NT2/D1 (cell line): ENCODE data around the gene GSS.

ENCODE experiments used
- DNase-seq: peaks from one replicate; pipeline ENCODE4 v3.0.0-alpha.2; 2011; ENCODE audit warnings: low read depth, low spot score
- H3K27me3 ChIP-seq: 2 replicates; pipeline ENCODE4 v1.6.0; 2011; ENCODE audit warnings: mild to moderate bottlenecking; ENCODE audit not compliant: insufficient read length, insufficient read depth
- H3K36me3 ChIP-seq: 2 replicates; pipeline ENCODE4 v1.6.1; 2011; ENCODE audit warnings: mild to moderate bottlenecking, low read length, mixed read lengths; ENCODE audit not compliant: insufficient read depth, insufficient read length
- H3K4me1 ChIP-seq: 2 replicates; pipeline ENCODE4 v1.5.1; 2011; ENCODE audit not compliant: insufficient read depth, insufficient read length
- H3K4me3 ChIP-seq: 2 replicates; pipeline ENCODE4 v1.5.1; 2011; ENCODE audit warnings: low read depth; ENCODE audit not compliant: insufficient read length
- H3K9ac ChIP-seq: 2 replicates; pipeline ENCODE4 v1.6.0; 2011; ENCODE audit warnings: low read depth; ENCODE audit not compliant: insufficient read length
- H3K9me3 ChIP-seq: 2 replicates; pipeline ENCODE4 v1.5.1; 2011; ENCODE audit warnings: mild to moderate bottlenecking, low read length; ENCODE audit not compliant: insufficient read depth
- SUZ12 ChIP-seq: IDR thresholded peaks from 2 replicates; pipeline ENCODE4 v1.6.1; 2011; ENCODE audit not compliant: insufficient read length, insufficient read depth; ENCODE audit errors: extremely low read depth
- YY1 ChIP-seq: IDR thresholded peaks from 2 replicates; pipeline ENCODE4 v1.6.1; 2011; ENCODE audit not compliant: insufficient read length, insufficient read depth
- ZNF274 ChIP-seq: IDR thresholded peaks from 2 replicates; pipeline ENCODE4 v1.6.1; 2011; ENCODE audit warnings: mild to moderate bottlenecking, low read depth, low read length

GSS gene

DNA sequence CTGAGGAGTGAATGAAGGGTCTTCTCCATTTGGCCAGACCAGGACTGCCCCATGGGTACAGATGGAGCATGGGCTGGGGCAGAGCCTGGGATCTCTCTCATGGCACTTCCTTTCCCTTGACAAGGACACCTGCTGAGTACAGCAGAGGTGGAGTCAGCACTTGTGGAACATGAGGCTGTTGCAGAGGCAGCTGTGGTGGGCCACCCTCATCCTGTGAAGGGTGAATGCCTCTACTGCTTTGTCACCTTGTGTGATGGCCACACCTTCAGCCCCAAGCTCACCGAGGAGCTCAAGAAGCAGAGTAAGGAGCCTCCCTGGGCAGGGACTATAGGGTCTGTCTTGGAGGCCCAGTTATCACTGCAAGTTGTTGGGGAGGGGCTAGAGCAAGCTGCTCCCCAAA lies 29.6 kb downstream of the GSS start:
- no peak for TF ChIP-seq ZNF274
- TF ChIP-seq SUZ12, result no peak
- TF ChIP-seq YY1, result no peak
- Histone ChIP-seq H3K4me3 (no peak overlapping the region), H3K36me3 (peaks cover 63% of the 10 kb centered on the region), H3K9ac (no peak overlapping the region), H3K27me3 (no peaks in the 10 kb centered on the region), H3K4me1 (no peaks in the 10 kb centered on the region), H3K9me3 (peaks cover 12% of the 10 kb centered on the region; the same call in 1 of the 2 replicates)
- DNase-seq, result no peak

GRCh38 chr20:34925341-34925740 lies 30.3 kb downstream of the GSS start:
- H3K4me1 ChIP-seq, result no peaks in the 10 kb centered on the region
- TF ChIP-seq YY1 (no peak), ZNF274 (no peak), SUZ12 (no peak)
- H3K9ac ChIP-seq, result no peak overlapping the region
- H3K9me3 ChIP-seq, result peaks cover 12% of the 10 kb centered on the region; the same call in 1 of the 2 replicates
- no peaks in the 10 kb centered on the region for H3K27me3 ChIP-seq
- no peak for DNase-seq
- peaks cover 60% of the 10 kb centered on the region for H3K36me3 ChIP-seq
- no peak overlapping the region for H3K4me3 ChIP-seq

- Histone ChIP-seq H3K9me3 (peaks cover 12% of the 10 kb centered on the region; the same call in 1 of the 2 replicates), H3K36me3 (peaks cover 46% of the 10 kb centered on the region), H3K4me3 (no peak overlapping the region), H3K27me3 (no peaks in the 10 kb centered on the region), H3K9ac (no peak overlapping the region), H3K4me1 (no peaks in the 10 kb centered on the region)
- no peak for DNase-seq
- TF ChIP-seq ZNF274 (no peak), YY1 (no peak), SUZ12 (no peak)
Measured at GRCh38 chr20:34923414-34923813, 32.2 kb downstream of the GSS start.

GRCh38 chr20:34922654-34923381 lies 32.8 kb downstream of the GSS start:
- no peak for DNase-seq
- Histone ChIP-seq H3K4me1 (no peaks in the 10 kb centered on the region), H3K4me3 (no peak overlapping the region), H3K27me3 (no peaks in the 10 kb centered on the region), H3K9me3 (peaks cover 12% of the 10 kb centered on the region; the same call in 1 of the 2 replicates), H3K9ac (no peak overlapping the region), H3K36me3 (peaks cover 40% of the 10 kb centered on the region)
- no peak for TF ChIP-seq YY1
- no peak for TF ChIP-seq ZNF274
- TF ChIP-seq SUZ12, result no peak

GRCh38 chr20:34921436-34921835 lies 34.2 kb downstream of the GSS start:
- no peak overlapping the region for H3K4me3 ChIP-seq
- H3K4me1 ChIP-seq, result no peaks in the 10 kb centered on the region
- H3K9me3 ChIP-seq, result peaks cover 12% of the 10 kb centered on the region; the same call in 1 of the 2 replicates
- no peak for TF ChIP-seq SUZ12
- no peak for TF ChIP-seq YY1
- TF ChIP-seq ZNF274, result no peak
- no peak overlapping the region for H3K9ac ChIP-seq
- H3K36me3 ChIP-seq, result peaks cover 30% of the 10 kb centered on the region
- H3K27me3 ChIP-seq, result no peaks in the 10 kb centered on the region
- no peak for DNase-seq

DNA sequence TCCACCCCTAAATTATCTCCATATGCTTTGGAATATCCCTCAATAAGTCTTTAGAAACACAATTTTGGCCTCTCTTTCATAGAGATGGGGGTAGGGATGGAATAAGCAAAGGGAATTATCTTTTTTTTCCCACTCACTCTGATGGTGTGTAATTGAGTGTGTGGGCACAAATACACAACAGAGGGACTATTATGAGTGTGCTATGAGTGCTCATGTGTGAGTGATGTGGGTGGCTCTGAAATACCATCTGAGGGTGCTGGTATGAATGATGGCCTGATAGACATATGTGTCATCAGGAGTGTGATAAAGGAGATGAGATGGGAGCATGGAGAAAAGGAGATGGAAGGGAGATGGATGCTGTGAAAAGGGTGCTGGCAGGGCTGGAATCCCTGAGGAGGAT lies 35.6 kb downstream of the GSS start:
- peaks cover 12% of the 10 kb centered on the region; the same call in 1 of the 2 replicates for H3K9me3 ChIP-seq
- H3K27me3 ChIP-seq, result no peaks in the 10 kb centered on the region
- TF ChIP-seq ZNF274 (no peak), YY1 (no peak), SUZ12 (no peak)
- no peaks in the 10 kb centered on the region for H3K4me1 ChIP-seq
- peaks cover 16% of the 10 kb centered on the region for H3K36me3 ChIP-seq
- no peak overlapping the region for H3K4me3 ChIP-seq
- H3K9ac ChIP-seq, result no peak overlapping the region
- no peak for DNase-seq

GRCh38 chr20:34916774-34917354 lies 38.7 kb downstream of the GSS start:
- Histone ChIP-seq H3K9me3 (no peaks in the 10 kb centered on the region), H3K36me3 (peaks cover 6% of the 10 kb centered on the region)
- TF ChIP-seq YY1, result no peak
- no peak for TF ChIP-seq SUZ12
- TF ChIP-seq ZNF274, result no peak

More at GRCh38 chr20:34916774-34917354, 38.7 kb downstream of the GSS start:
- H3K27me3 ChIP-seq, result no peaks in the 10 kb centered on the region
- no peaks in the 10 kb centered on the region for H3K4me1 ChIP-seq
- no peak for DNase-seq
- no peak overlapping the region for H3K4me3 ChIP-seq
- H3K9ac ChIP-seq, result no peak overlapping the region
